ENCODE data around the gene C6.
"Not testable (repeated sequence)": the region's sequence is repeated elsewhere in the genome, so short reads cannot be mapped to it uniquely, and the experiment has no call there.

Gene C6

GRCh38 chr5:41213340-41213739 lies at the start of gene C6:
C6 (minus strand) TSS chr5:41213532; CDS start chr5:41203230, 10,302 bp downstream.
- DNase-seq (ENCODE audit: low read depth in 1 of 2, low spot score in 1 of 2): no peak
- no peak for TF ChIP-seq JUND (IDR thresholded peaks at IDR 0.05; ENCODE audit: low read depth)
- in situ Hi-C loops (cut with HindIII; ENCODE audit: low pct_unique_long_range_greater_than_20kb, low sequenced_read_pairs): no loop called here

- in situ Hi-C loops (cut with HindIII; ENCODE audit: low pct_unique_long_range_greater_than_20kb, low sequenced_read_pairs): no loop called here
Measured at GRCh38 chr5:41256400-41256799, 43.1 kb upstream of the C6 start.

GRCh38 chr5:41253109-41253508 lies 39.8 kb upstream of the C6 start:
- in situ Hi-C loops (cut with HindIII; ENCODE audit: low pct_unique_long_range_greater_than_20kb, low sequenced_read_pairs): no loop called here
- peak in 1 of 2 experiments; percentile 11 for DNase-seq (ENCODE audit: low read depth in 1 of 2, low spot score in 1 of 2)
- no peak for TF ChIP-seq JUND (IDR thresholded peaks at IDR 0.05; ENCODE audit: low read depth)

More at GRCh38 chr5:41256400-41256799, 43.1 kb upstream of the C6 start:
- no peak for TF ChIP-seq JUND (IDR thresholded peaks at IDR 0.05; ENCODE audit: low read depth)
- DNase-seq (ENCODE audit: low read depth in 1 of 2, low spot score in 1 of 2): no peak

GRCh38 chr5:41252036-41252435 lies 38.7 kb upstream of the C6 start:
- no peak for DNase-seq (ENCODE audit: low read depth in 1 of 2, low spot score in 1 of 2)
- in situ Hi-C loops (cut with HindIII; ENCODE audit: low pct_unique_long_range_greater_than_20kb, low sequenced_read_pairs): no loop called here
- no peak for TF ChIP-seq JUND (IDR thresholded peaks at IDR 0.05; ENCODE audit: low read depth)

- peak in 1 of 2 experiments; percentile 53 for DNase-seq (ENCODE audit: low read depth in 1 of 2, low spot score in 1 of 2)
- TF ChIP-seq JUND (IDR thresholded peaks at IDR 0.05; ENCODE audit: low read depth): no peak
- in situ Hi-C loops (cut with HindIII; ENCODE audit: low pct_unique_long_range_greater_than_20kb, low sequenced_read_pairs): no loop called here
Measured at GRCh38 chr5:41250351-41250987, 37.1 kb upstream of the C6 start.

- in situ Hi-C loops (cut with HindIII; ENCODE audit: low pct_unique_long_range_greater_than_20kb, low sequenced_read_pairs): no loop called here
- no peak for TF ChIP-seq JUND (IDR thresholded peaks at IDR 0.05; ENCODE audit: low read depth)
- DNase-seq (ENCODE audit: low read depth in 1 of 2, low spot score in 1 of 2): no peak
Measured at GRCh38 chr5:41247135-41247534, 33.8 kb upstream of the C6 start.

- DNase-seq (ENCODE audit: low read depth in 1 of 2, low spot score in 1 of 2): no peak
- no peak for TF ChIP-seq JUND (IDR thresholded peaks at IDR 0.05; ENCODE audit: low read depth)
Measured at GRCh38 chr5:41246376-41246775, 33.0 kb upstream of the C6 start.

GRCh38 chr5:41243558-41243957 lies 30.2 kb upstream of the C6 start:
- TF ChIP-seq JUND (IDR thresholded peaks at IDR 0.05; ENCODE audit: low read depth): no peak
- in situ Hi-C loops (cut with HindIII; ENCODE audit: low pct_unique_long_range_greater_than_20kb, low sequenced_read_pairs): no loop called here
- no peak for DNase-seq (ENCODE audit: low read depth in 1 of 2, low spot score in 1 of 2)

More at GRCh38 chr5:41246376-41246775, 33.0 kb upstream of the C6 start:
- in situ Hi-C loops (cut with HindIII; ENCODE audit: low pct_unique_long_range_greater_than_20kb, low sequenced_read_pairs): no loop called here

GRCh38 chr5:41240985-41241384 lies 27.7 kb upstream of the C6 start:
- DNase-seq (ENCODE audit: low read depth in 1 of 2, low spot score in 1 of 2): no peak
- TF ChIP-seq JUND (IDR thresholded peaks at IDR 0.05; ENCODE audit: low read depth): no peak
- in situ Hi-C loops (cut with HindIII; ENCODE audit: low pct_unique_long_range_greater_than_20kb, low sequenced_read_pairs): no loop called here

- in situ Hi-C loops (cut with HindIII; ENCODE audit: low pct_unique_long_range_greater_than_20kb, low sequenced_read_pairs): no loop called here
- TF ChIP-seq JUND (IDR thresholded peaks at IDR 0.05; ENCODE audit: low read depth): no peak
Measured at GRCh38 chr5:41240390-41240789, 27.1 kb upstream of the C6 start.

GRCh38 chr5:41234475-41234874 lies 21.1 kb upstream of the C6 start:
- DNase-seq (ENCODE audit: low read depth in 1 of 2, low spot score in 1 of 2): no peak
- in situ Hi-C loops (cut with HindIII; ENCODE audit: low pct_unique_long_range_greater_than_20kb, low sequenced_read_pairs): no loop called here
- no peak for TF ChIP-seq JUND (IDR thresholded peaks at IDR 0.05; ENCODE audit: low read depth)

More at GRCh38 chr5:41240390-41240789, 27.1 kb upstream of the C6 start:
- DNase-seq (ENCODE audit: low read depth in 1 of 2, low spot score in 1 of 2): no peak

- DNase-seq (ENCODE audit: low read depth in 1 of 2, low spot score in 1 of 2): no peak
- TF ChIP-seq JUND (IDR thresholded peaks at IDR 0.05; ENCODE audit: low read depth): no peak
- in situ Hi-C loops (cut with HindIII; ENCODE audit: low pct_unique_long_range_greater_than_20kb, low sequenced_read_pairs): no loop called here
Measured at GRCh38 chr5:41232797-41233196, 19.5 kb upstream of the C6 start.

GRCh38 chr5:41230276-41230675 lies 16.9 kb upstream of the C6 start:
- DNase-seq (ENCODE audit: low read depth in 1 of 2, low spot score in 1 of 2): peak in 1 of 2 experiments; percentile 38
- in situ Hi-C loops (cut with HindIII; ENCODE audit: low pct_unique_long_range_greater_than_20kb, low sequenced_read_pairs): not testable (repeated sequence)

- DNase-seq (ENCODE audit: low read depth in 1 of 2, low spot score in 1 of 2): no peak
- in situ Hi-C loops (cut with HindIII; ENCODE audit: low pct_unique_long_range_greater_than_20kb, low sequenced_read_pairs): no loop called here
- no peak for TF ChIP-seq JUND (IDR thresholded peaks at IDR 0.05; ENCODE audit: low read depth)
Measured at GRCh38 chr5:41223962-41224361, 10.6 kb upstream of the C6 start.

All from T47D (cell line).